Natural killer cell (primary cell): ENCODE data around the gene LRRC27. TPM values are rescaled to one million over a fixed set of nuclear protein-coding genes. Genes with fewer than 3 reads are reported as not detected.

Experiments used
- ATAC-seq, 3 donors: fragments of 150-1000 bp in 2 of 3; fragments of 200-7000 bp in 1 of 3; cut with Tn5 transposase; 1 replicate in 1 of 3; 2 replicates in 2 of 3; pipeline ENCODE4 v1.10.0; 2021; ENCODE audit warnings: mild to moderate bottlenecking in 2 of 3, moderate library complexity in 2 of 3
- DNase-seq, 2 donors: peaks; one replicate each; pipeline versions ENCODE4 v3.0.0 to v3.0.0-alpha.2; 2013 to 2021; ENCODE audit warnings: mixed read lengths in 1 of 2
- H3K27ac ChIP-seq: one replicate; pipeline ENCODE4 v1.5.1; 2013; ENCODE audit warnings: mild to moderate bottlenecking, low read length
- H3K27me3 ChIP-seq: one replicate; pipeline ENCODE4 v1.6.1; 2013; ENCODE audit warnings: low read length; ENCODE audit not compliant: control insufficient read depth, insufficient read depth
- H3K36me3 ChIP-seq: one replicate; pipeline ENCODE4 v1.6.1; 2013; ENCODE audit warnings: low read length; ENCODE audit not compliant: control insufficient read depth, insufficient read depth
- H3K4me1 ChIP-seq: one replicate; pipeline ENCODE4 v1.6.1; 2013; ENCODE audit warnings: low read length; ENCODE audit not compliant: control insufficient read depth, insufficient read depth
- H3K4me3 ChIP-seq: one replicate; pipeline ENCODE4 v1.5.1; 2013; ENCODE audit warnings: low read length
- H3K9me3 ChIP-seq: one replicate; pipeline ENCODE4 v1.6.1; 2013; ENCODE audit warnings: low read length; ENCODE audit not compliant: control insufficient read depth, insufficient read depth
- H3K27ac Mint-ChIP-seq, 2 donors: one replicate each; pipeline ENCODE4 v1.8.0; 2022; ENCODE audit warnings: mild to moderate bottlenecking in 2 of 2, mixed read lengths in 2 of 2, moderate library complexity in 1 of 2
- H3K27me3 Mint-ChIP-seq, 2 donors: one replicate each; pipeline ENCODE4 v1.8.0; 2022; ENCODE audit warnings: low read depth in 2 of 2, mixed read lengths in 2 of 2
- H3K36me3 Mint-ChIP-seq: one replicate; pipeline ENCODE4 v1.8.0; 2022; ENCODE audit warnings: mixed read lengths
- H3K4me1 Mint-ChIP-seq, 2 donors: one replicate each; pipeline ENCODE4 v1.8.0; 2022; ENCODE audit warnings: mixed read lengths in 2 of 2
- H3K4me3 Mint-ChIP-seq: one replicate; pipeline ENCODE4 v1.8.0; 2022; ENCODE audit warnings: mild to moderate bottlenecking, moderate library complexity, mixed read lengths
- H3K9me3 Mint-ChIP-seq, 2 donors: one replicate each; pipeline ENCODE4 v1.8.0; 2022; ENCODE audit warnings: mixed read lengths in 2 of 2
- WGBS: methylation state at CpG from one replicate; pipeline ENCODE4 v1.1.7; 2013; ENCODE audit warnings: missing lambda C conversion rate; ENCODE audit not compliant: insufficient coverage; 5-methylcytosine and 5-hydroxymethylcytosine counted together
- intact Hi-C: fragments of 100-400 bp; cut with micrococcal nuclease; formaldehyde crosslinking; loops from one replicate; pipeline ENCODE4 v1.14.2; 2022
- total RNA-seq, 4 donors: library from RNA; stranded (reverse); fragments of 120-200 nt in 1 of 4; gene quantifications; one replicate each; pipeline versions ENCODE4 v1.2.3 to v1.2.4, GENCODE V29; 2013 to 2022
- TF ChIP-seq, protein P1 (sequence below): fragments of 200-600 bp; IDR thresholded peaks from one replicate; pipeline ENCODE4 v1.8.0; 2022; ENCODE audit warnings: antibody characterized with exemption

Gene LRRC27
- total RNA-seq, 3 donors from 2014 or later (not counting 1 experiment from before 2014, with no cell fraction given): 8.1 to 22.5 (median 9.9) TPM

GRCh38 chr10:132308587-132309470, 23.2 kb upstream of the LRRC27 start:
- no peaks in the 10 kb centered on the region for H3K36me3 Mint-ChIP-seq
- intact Hi-C loops: loop anchor here (1.0 kb wide), 1 partner anchor 26 kb away; no protein-coding TSS in a partner anchor
- no peak for ATAC-seq
- TF ChIP-seq, protein P1, sequence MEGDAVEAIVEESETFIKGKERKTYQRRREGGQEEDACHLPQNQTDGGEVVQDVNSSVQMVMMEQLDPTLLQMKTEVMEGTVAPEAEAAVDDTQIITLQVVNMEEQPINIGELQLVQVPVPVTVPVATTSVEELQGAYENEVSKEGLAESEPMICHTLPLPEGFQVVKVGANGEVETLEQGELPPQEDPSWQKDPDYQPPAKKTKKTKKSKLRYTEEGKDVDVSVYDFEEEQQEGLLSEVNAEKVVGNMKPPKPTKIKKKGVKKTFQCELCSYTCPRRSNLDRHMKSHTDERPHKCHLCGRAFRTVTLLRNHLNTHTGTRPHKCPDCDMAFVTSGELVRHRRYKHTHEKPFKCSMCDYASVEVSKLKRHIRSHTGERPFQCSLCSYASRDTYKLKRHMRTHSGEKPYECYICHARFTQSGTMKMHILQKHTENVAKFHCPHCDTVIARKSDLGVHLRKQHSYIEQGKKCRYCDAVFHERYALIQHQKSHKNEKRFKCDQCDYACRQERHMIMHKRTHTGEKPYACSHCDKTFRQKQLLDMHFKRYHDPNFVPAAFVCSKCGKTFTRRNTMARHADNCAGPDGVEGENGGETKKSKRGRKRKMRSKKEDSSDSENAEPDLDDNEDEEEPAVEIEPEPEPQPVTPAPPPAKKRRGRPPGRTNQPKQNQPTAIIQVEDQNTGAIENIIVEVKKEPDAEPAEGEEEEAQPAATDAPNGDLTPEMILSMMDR: no peak
- DNase-seq: peak in 1 of 2 donors; percentile 40
- peaks cover 0 to 4% of the 10 kb centered on the region in 2 donors for H3K27me3 Mint-ChIP-seq
- H3K27ac Mint-ChIP-seq: no peak overlapping the region
- no peaks in the 10 kb centered on the region for H3K9me3 Mint-ChIP-seq
- H3K4me1 Mint-ChIP-seq: peaks cover 8 to 16% of the 10 kb centered on the region in 2 donors
- Histone ChIP-seq H3K4me3 (peak overlapping the region; percentile 61), H3K27ac (no peak overlapping the region), H3K4me1 (peaks cover 14% of the 10 kb centered on the region), H3K9me3 (no peaks in the 10 kb centered on the region), H3K36me3 (no peaks in the 10 kb centered on the region), H3K27me3 (no peaks in the 10 kb centered on the region)
- H3K4me3 Mint-ChIP-seq: peak overlapping the region; percentile 68
- WGBS: 28% methylated on average over 61 of the region's 61 CpGs

GRCh38 chr10:132309471-132309865, 22.5 kb upstream of the LRRC27 start:
- Mint-ChIP-seq H3K4me1 (peaks cover 8 to 16% of the 10 kb centered on the region in 2 donors), H3K27ac (no peak overlapping the region)

DNA sequence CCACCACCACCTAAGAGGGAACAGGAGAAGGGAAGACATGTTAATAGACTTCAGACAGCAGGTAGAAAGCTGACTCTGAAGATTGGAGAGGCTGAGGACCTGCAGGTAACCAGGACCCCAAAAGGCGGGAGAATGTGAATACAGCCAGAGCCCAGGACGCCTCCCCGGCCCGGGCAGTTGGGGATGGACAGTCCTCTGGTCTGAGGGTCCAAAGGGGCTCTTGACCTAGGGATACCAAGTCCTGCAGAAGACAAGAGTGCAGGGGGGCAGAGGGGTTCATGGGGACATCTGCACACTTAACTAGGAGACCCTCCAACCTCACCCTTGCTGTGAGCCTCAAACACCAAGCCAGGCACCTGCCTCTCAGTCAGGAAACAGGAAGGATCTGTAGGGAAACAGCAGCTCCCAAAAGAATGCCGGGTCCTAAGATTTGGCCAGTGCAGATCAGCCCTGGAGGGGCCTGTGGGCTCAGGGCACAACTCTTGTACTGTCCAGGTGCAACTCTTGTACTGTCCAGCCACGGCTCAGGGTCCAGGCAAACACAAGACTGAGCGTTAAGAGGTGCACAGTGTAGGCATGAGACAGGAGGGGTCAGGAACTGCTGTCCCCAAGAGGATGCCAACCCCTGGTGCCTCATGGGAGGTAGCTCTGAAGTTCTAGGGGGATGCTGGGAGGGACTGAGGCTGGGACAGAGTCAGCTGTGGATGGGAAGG, 22.0 kb upstream of the LRRC27 start:
- no peaks in the 10 kb centered on the region for H3K9me3 ChIP-seq
- H3K4me1 Mint-ChIP-seq: peaks cover 8 to 16% of the 10 kb centered on the region in 2 donors
- WGBS: 94% methylated on average over 7 of the region's 7 CpGs
- H3K36me3 Mint-ChIP-seq: no peaks in the 10 kb centered on the region
- H3K36me3 ChIP-seq: no peaks in the 10 kb centered on the region
- H3K9me3 Mint-ChIP-seq: peaks cover 0 to 3% of the 10 kb centered on the region in 2 donors
- H3K27me3 ChIP-seq: no peaks in the 10 kb centered on the region
- no peak overlapping the region for H3K27ac ChIP-seq
- DNase-seq (no peak), ATAC-seq (no peak)
- H3K27ac Mint-ChIP-seq: no peak overlapping the region
- intact Hi-C loops: no loop called here
- H3K4me1 ChIP-seq: peaks cover 14% of the 10 kb centered on the region
- H3K4me3 ChIP-seq: no peak overlapping the region
- TF ChIP-seq, protein P1: no peak
- peaks cover 0 to 7% of the 10 kb centered on the region in 2 donors for H3K27me3 Mint-ChIP-seq
- peak overlapping the region; percentile 68 for H3K4me3 Mint-ChIP-seq

More at GRCh38 chr10:132309471-132309865, 22.5 kb upstream of the LRRC27 start:
- Histone ChIP-seq H3K4me1 (peaks cover 14% of the 10 kb centered on the region), H3K36me3 (no peaks in the 10 kb centered on the region), H3K27ac (no peak overlapping the region), H3K4me3 (no peak overlapping the region), H3K9me3 (no peaks in the 10 kb centered on the region), H3K27me3 (no peaks in the 10 kb centered on the region)
- WGBS: 97% methylated on average over 10 of the region's 12 CpGs
- TF ChIP-seq, protein P1: no peak
- intact Hi-C loops: no loop called here
- Mint-ChIP-seq H3K9me3 (peaks cover 0 to 3% of the 10 kb centered on the region in 2 donors), H3K27me3 (peaks cover 0 to 7% of the 10 kb centered on the region in 2 donors), H3K4me3 (peak overlapping the region; percentile 68), H3K36me3 (no peaks in the 10 kb centered on the region)
- ATAC-seq (no peak), DNase-seq (no peak)
